Measurements from ENCODE around the gene B9D1.

B9D1 gene, protein sequence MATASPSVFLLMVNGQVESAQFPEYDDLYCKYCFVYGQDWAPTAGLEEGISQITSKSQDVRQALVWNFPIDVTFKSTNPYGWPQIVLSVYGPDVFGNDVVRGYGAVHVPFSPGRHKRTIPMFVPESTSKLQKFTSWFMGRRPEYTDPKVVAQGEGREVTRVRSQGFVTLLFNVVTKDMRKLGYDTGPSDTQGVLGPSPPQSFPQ

DNA sequence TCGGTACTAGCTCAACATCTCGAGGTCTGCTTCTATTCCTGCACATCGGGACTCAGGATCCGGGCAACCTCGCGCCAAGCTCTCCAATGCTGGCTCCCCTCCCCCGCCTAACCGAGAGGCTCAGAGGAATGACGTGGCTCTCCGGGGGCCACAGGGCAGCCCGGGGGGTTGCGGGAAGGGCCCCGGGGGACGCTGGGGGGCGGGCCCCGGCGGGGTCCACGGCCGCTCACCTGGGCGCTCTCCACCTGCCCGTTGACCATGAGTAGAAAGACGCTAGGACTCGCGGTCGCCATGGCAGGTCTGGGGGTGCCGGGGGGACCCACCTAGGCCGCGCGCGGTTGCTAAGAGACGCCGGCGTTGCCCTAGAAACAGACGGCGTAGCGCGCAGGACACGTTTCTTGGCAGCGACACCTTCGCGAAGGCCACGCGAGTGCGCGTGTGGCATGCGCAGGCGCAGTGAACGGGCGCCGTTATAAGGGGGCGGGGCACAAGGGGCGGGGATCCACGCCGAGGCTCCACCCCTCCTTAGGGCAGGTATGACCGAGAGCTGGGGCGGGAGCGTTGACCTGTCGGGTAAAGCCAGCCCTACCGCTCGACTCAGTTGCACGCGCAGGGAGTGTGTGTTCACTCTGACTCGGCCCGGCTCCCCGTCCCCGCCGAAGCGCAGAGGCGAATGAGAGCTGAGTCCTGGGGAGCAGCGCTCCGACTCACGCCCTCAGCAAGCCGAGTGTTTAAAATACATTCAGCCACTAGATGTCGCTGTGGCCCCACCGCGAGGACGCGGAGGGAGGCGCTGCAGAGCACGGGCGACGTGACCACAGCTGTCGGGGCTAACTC is at the start of gene B9D1:
TSS of gene B9D1 (minus strand) at position 447 of the 837 bp plus-strand sequence. CDS start at position 293, 154 bp downstream.
- DNase-seq, result peak; percentile 91

DNA sequence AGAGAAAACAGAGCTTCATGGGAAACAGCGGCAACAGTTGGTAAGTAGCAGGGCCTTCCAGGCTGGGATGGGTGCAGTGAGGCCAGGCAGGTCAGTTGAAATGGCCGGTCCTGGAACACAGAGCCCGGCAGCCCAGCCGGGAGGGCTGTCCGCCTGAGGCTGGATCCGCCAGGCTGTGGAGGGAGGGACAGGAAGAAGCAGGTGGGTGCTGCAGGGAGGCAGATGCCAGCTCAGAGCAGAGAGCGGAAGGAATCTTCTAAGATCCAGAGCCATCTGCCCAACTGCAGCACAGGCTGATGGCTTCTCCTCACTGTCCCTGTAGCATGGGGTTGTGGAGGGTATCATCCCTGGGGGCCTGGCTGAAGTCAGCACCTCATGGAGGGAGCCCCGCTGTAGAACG is 49.1 kb upstream of the B9D1 start:
- DNase-seq, result no peak

DNA sequence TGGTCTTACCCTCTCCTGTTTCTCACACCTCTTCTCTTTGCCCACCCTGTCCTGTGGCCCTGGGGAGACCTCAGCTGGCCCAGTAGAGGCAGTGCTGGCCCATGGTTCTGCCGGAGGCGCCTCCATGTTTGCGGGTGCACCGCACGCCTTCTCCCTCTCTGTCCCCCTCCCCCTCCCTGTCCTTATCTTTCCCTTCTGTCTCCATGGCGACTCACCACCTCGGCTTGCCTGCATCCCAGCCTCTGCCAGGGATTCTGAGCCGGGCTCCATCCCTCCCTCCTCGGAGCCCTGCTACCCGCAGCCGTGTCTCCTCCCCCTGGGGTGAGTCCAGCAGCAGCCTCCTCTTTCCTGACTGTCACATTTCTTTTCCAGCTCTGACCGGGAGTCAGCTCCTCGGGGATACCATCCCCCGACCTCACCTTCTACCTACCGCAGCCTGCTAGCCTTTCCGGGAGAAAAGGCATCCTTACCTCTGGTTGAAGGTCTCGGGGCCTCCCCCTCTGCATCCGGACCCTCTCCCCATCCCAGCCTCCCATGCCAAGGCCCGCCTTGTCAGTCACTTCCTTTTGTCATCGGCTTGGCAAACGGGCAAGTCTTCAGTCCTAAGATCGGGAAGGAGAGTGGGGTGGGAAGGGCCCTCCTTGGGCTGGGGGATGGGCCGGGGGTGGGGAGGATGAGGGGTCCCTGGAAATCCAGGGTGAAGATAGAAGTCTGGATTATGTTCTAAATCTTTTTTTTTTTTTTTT is 48.5 kb upstream of the B9D1 start, which contains the start of gene RNF112:
TSS of gene RNF112 (plus strand) at position 358 of the 746 bp plus-strand sequence. CDS start at position 535, 177 bp downstream.
- DNase-seq, result peak; percentile 59

GRCh38 chr17:19410091-19410490 is 47.6 kb upstream of the B9D1 start:
- no peak for DNase-seq

GRCh38 chr17:19409509-19409908 is 47.0 kb upstream of the B9D1 start:
- peak; percentile 73 for DNase-seq

DNA sequence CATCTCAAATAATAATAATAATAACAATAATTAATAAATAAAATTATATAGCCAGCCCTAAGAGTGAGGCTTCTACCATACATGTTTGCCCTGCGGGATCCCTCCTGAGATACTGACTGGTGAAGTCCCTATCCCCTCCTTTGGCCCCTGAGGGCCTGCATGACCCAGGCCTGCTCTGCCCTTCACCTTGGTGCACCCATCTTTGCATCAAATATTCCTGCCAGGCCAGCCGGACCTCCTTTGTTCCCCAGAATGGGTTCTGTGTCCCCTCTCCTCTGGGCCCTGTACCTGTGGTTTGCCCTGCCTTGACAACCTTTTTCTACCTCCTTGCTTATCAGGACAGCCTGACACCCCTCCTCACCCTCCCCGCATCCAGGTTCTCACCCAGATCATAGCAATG is 46.5 kb upstream of the B9D1 start:
- no peak for DNase-seq

GRCh38 chr17:19408346-19408710 is 45.8 kb upstream of the B9D1 start:
- no peak for DNase-seq

DNA sequence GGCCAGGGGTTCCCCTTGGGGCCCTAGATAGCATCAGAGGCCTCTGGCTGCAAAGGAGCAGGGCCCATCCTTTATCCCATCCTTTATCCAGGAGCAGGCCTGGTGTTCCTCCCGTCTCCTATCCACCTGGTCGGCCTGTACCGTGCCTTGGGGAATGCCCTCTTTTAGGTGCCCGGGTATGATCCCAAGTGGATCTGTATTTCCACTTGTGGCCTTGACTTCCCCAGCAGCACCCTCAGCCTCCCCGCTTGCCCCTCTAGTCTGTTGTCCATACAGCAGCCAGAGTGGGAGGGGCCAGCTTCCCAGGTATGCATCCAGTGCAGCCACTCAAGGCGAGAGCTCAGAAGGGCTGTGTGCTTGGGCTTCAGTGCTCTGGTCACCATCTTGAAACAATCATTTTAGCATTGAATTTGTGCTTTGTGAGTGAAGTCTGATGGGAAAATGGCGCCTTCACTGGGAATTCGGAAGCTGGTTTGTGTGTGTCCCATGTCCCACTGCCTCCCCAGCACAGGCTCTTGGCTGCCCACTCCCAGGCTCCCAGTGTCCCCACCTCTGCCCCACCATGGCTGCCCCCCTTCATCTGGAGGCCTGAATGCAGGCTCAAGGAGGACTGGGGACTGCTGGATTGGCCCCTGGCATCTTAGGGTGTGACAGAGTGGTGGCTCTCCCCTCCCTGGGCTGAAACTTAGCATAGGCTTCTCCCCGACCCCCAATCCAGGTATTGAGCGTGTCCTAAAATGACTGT is 45.2 kb upstream of the B9D1 start:
- DNase-seq, result no peak

DNA sequence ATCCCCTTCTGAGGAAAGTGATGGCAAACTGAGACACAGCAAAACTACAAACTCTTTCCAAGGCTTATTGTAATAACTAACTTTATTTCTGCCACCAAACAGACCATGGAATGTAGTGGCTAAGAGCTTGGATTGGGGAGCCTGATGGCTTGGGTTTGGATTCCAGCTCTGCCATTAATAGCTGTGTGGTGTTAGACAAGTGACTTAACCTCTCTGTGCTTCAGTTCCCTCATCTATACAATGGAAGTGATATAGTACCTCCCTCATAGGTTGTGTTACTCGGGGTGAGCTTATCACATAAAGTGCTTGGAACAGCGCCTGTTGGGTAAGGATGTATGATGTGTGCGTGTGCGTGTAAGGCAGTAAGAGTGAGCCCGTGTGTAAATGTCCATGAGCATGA is 42.6 kb upstream of the B9D1 start:
- no peak for DNase-seq

DNA sequence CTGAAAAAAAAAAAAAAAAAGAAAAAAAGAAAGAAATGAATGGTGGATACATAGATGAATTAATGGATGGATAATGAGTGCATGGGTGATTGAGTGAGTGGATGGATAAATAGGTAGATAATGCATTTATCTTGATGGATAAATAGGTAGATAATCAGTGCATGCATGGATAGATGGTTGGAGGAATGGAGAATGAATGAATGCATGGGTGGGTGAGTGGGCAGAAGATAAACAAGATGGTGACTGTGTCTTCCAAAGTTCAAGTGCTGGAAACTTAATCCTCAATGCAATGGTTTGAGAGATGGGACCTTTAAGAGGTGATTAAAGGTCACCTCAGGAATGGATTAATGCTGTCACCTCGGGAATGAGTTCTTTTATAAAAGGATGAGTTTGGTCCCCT is 41.7 kb upstream of the B9D1 start:
- no peak for DNase-seq

DNA sequence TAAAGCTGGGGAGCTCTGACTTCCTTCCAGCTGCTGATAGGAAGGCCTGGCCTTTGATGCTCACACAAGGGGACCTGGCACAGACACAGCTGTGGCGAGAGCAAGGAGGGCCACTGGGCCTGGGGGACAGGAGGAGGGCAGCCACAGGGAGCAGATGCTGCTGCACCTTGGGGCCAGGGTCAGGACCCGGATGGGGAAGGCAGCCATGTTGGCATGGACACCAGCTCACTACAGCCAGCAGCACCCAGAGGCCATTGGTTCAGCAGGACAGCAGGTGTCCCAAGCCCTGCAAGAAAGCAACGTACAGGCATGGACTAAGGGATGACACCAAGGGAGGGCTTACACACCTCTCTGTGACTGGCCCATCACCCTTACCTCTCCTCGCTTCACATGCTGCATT is 40.5 kb upstream of the B9D1 start:
- no peak for DNase-seq

DNA sequence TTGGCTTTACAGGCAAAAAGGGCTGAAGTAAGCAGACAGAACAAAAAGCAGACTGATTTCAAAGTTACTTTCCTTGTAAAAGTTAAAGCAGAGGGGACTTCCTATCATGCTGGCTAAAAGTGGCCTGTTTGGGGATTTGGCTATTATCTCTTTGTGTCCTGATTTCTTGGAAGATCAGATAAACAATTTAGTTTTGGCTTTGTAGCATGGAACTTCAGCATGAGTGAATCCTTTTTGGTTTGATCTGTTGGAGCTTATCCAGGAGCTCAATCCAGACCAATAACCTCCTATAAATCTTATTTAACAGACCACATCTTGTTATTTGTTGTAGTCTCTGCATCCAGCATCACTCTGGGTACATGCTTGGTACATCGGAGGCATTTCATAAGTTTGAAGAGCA is 39.6 kb upstream of the B9D1 start:
- DNase-seq, result no peak

DNA sequence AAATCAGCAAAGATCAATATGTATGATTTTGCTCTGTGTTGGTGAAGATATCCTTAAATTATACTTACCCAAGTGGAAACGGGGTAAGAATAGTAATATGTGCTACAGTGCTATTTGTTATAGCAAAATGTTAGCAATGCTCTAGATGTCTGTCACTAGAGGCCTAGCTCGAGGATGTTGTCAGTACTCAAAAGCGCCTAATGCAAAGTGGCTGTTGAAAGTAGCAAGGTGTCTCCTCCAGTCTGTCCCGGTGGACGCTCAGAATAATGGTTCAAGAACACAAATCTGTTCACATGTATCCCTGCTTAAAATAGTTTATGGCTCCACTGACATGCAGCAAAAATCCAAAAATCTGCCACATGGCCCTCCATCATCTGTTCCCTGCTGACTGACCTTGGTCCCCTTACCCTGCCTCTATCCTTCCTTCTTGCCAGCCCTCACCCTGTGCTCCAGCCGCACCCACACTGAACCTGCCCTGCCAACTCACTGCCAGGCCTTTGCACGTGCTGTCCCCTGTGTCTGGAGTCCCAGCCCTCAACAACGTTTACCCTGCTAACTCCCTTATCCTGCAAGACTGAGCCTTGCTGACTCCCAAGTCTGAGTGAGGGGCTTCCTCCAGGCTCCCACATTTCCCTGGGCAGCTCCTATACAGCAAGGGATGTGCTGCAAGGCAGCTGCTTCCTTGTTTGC is 38.9 kb upstream of the B9D1 start:
- no peak for DNase-seq

GRCh38 chr17:19399750-19400450 is 37.4 kb upstream of the B9D1 start:
- no peak for DNase-seq

DNA sequence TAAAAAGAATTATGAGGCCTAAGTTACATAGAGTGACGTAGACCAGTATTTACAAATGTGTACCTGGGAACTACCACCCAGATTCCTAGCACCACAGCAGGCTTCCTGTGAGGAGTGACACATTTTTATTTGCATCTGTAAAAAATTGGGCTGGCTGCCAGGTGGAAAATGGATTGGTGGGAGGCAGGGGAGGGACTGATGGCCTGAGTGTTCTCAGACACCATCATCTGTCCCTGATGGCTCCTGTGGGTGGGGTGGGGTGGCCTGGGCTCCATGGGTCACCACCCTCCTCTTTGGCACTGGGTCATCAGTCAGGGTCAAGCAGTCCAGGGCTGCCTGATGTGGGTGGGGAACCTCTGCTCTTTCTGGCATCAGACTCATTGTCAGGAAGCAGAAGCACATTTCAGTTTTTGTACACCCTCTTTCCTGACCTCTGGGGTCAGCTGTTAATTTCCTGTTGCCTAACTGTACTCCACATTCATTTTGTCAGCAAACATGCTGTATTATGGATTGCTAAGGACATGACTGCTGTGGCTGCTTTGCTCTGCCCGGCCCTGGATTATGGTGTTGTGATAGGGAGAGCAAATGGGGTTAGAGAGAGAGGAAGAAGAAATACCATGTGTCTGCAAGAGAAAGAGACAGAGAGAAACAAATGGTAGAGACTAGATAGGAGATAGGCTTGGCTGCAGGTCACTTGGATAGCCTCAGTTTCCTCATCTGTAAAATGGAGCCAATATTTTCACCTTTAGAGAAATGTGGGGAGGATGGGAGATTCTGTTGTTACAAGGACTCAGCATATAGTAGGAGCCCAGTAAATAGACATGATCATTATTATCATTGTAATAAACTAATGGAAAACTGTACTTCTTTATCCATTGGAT is 36.0 kb upstream of the B9D1 start:
- no peak for DNase-seq

DNA sequence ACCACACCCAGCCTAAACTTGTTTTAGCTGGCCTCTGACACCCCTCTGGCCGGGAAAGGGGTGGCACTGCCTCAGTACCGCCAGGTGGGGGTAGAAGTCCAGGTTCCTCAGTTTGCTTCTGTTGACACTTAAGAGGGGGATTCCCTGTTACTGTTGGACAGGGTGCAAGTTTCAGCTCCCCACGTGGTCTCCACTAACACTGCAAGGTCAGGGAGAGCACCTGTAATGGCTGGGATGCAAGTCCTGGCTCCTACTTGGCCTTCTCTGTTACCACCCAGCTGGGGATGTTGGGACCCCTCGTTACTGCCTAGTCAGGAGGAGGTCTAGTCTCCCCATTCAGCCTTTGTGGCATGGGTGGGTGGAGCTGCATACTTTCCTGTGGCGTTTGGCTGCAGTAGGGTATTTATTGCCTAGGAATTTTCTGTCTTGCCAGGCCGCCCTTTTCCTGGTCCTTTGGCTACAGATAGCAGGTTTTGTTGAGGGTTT is 35.1 kb upstream of the B9D1 start:
- DNase-seq, result no peak

GRCh38 chr17:19392303-19392702 is 29.8 kb upstream of the B9D1 start:
- no peak for DNase-seq

- no peak for DNase-seq
Observed at GRCh38 chr17:19391432-19391831, 28.9 kb upstream of the B9D1 start.

DNA sequence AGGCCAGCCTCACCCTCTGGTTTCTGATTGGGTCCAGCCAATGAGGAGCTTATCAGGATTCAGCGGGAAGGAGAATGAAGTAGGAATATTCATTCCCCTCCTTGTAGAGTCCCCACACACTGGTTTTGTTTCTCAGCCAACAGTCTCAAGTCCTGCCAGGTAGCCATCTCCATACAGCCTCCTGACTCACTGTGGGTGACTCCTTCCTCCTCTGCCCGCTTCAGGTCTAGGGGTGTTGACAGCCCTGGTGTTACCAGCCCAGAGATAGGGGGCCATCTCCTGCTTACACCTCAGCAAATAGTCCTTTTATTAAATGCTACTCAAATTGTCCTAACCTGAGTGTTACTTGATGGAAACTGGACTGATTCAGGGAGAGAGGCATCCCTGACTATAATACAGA is 28.4 kb upstream of the B9D1 start:
- no peak for DNase-seq
